H1 (cell line): ENCODE results near the gene CCDC59. TPM values are rescaled to one million over a fixed set of nuclear protein-coding genes. Genes with fewer than 3 reads are reported as not detected.

Experiments used
- CTCF ChIA-PET: fragments of 300-600 bp; sonication (Branson Sonifier 250); formaldehyde crosslinking; loops from one replicate; lab custom pipeline; 2021; ENCODE audit not compliant: partially characterized antibody; lab: Charles Lee
- POLR2A ChIA-PET: fragments of 300-600 bp; sonication (Branson Sonifier 250); formaldehyde crosslinking; loops from one replicate; lab custom pipeline; 2021; ENCODE audit warnings: inconsistent platforms; ENCODE audit not compliant: partially characterized antibody; lab: Charles Lee
- DNase-seq, 2 experiments: peaks; one replicate each; pipeline versions ENCODE4 v3.0.0 to v3.0.0-alpha.2; 2010 to 2022; ENCODE audit warnings: low spot score in 2 of 2, low read depth in 1 of 2, mixed read lengths in 1 of 2
- FAIRE-seq: peaks from 2 replicates; lab custom pipeline; 2011; peaks lifted over from hg19 to GRCh38; lab: Jason Lieb, UNC
- H2AFZ ChIP-seq: 2 replicates; pipeline ENCODE4 v1.8.1; 2012; ENCODE audit warnings: low read length, inconsistent platforms
- H2AK5ac ChIP-seq: 2 replicates; pipeline ENCODE4 v1.6.1; 2013; ENCODE audit warnings: low read depth, low read length
- H2BK120ac ChIP-seq: replicated peaks from 2 replicates; pipeline ENCODE3; 2013; ENCODE audit warnings: low read depth, low read length, inconsistent platforms
- H2BK12ac ChIP-seq: 2 replicates; pipeline ENCODE4 v1.6.1; 2013; ENCODE audit warnings: low read depth, low read length
- H2BK15ac ChIP-seq: 2 replicates; pipeline ENCODE4 v1.6.1; 2013; ENCODE audit warnings: low read length
- H2BK20ac ChIP-seq: 2 replicates; pipeline ENCODE4 v1.6.1; 2013; ENCODE audit warnings: low read length
- H2BK5ac ChIP-seq: 2 replicates; pipeline ENCODE4 v1.6.1; 2013; ENCODE audit warnings: low read depth, low read length
- H3K14ac ChIP-seq: 2 replicates; pipeline ENCODE4 v1.6.1; 2013; ENCODE audit warnings: inconsistent platforms; ENCODE audit not compliant: insufficient read length
- H3K18ac ChIP-seq: 2 replicates; pipeline ENCODE4 v1.6.1; 2013; ENCODE audit warnings: low read length; ENCODE audit errors: extremely low read depth
- H3K23ac ChIP-seq: 2 replicates; pipeline ENCODE4 v1.6.1; 2013; ENCODE audit warnings: inconsistent platforms; ENCODE audit not compliant: insufficient read length
- H3K23me2 ChIP-seq: 2 replicates; pipeline ENCODE4 v1.6.1; 2013; ENCODE audit warnings: low read depth, low read length
- H3K27ac ChIP-seq: 2 replicates; pipeline ENCODE4 v1.6.1; 2011; ENCODE audit warnings: low read depth, low read length, inconsistent platforms
- H3K27me3 ChIP-seq, 4 experiments: replicated peaks in 1 of 4; 1 replicate in 1 of 4; 2 replicates in 3 of 4; pipeline versions ENCODE4 v1.6.1 to v1.8.1; 2011 to 2013; ENCODE audit warnings: low read length in 3 of 4, mild to moderate bottlenecking in 3 of 4, inconsistent platforms in 2 of 4, mixed read lengths in 2 of 4, moderate library complexity in 1 of 4; ENCODE audit not compliant: control insufficient read depth in 3 of 4, insufficient read depth in 3 of 4; ENCODE audit errors: extremely low read depth in 1 of 4
- H3K36me3 ChIP-seq, 4 experiments: 2 replicates each; pipeline versions ENCODE4 v1.6.1 to v1.8.1; 2011 to 2013; ENCODE audit warnings: mild to moderate bottlenecking in 4 of 4, low read length in 3 of 4, moderate library complexity in 2 of 4, control low read depth in 1 of 4, inconsistent platforms in 1 of 4; ENCODE audit not compliant: insufficient read depth in 4 of 4, control insufficient read depth in 2 of 4
- H3K4ac ChIP-seq: replicated peaks from 2 replicates; pipeline ENCODE3; 2013; ENCODE audit warnings: low read length, low read depth, mixed read lengths, inconsistent platforms; ENCODE audit not compliant: insufficient read length
- H3K4me1 ChIP-seq, 4 experiments: replicated peaks in 1 of 4; 1 replicate in 1 of 4; 2 replicates in 3 of 4; pipeline versions ENCODE4 v1.6.1 to v1.8.1; 2011 to 2013; ENCODE audit warnings: low read length in 3 of 4, inconsistent platforms in 2 of 4, mixed read lengths in 1 of 4; ENCODE audit not compliant: insufficient read depth in 4 of 4, control insufficient read depth in 3 of 4
- H3K4me2 ChIP-seq, 2 experiments: 2 replicates each; pipeline versions ENCODE4 v1.6.1 to v1.8.1; 2011 to 2013; ENCODE audit warnings: low read depth in 2 of 2, low read length in 2 of 2, control low read depth in 1 of 2, inconsistent platforms in 1 of 2, mild to moderate bottlenecking in 1 of 2; ENCODE audit not compliant: insufficient read depth in 1 of 2
- H3K4me3 ChIP-seq, 4 experiments: fragments of 200-600, 300-600 bp in 1 of 4; sonication (generic), shearing (Covaris generic), sonication (Bioruptor Twin) in 1 of 4; 2 replicates each; pipeline versions ENCODE4 v1.5.1 to v1.8.1; 2011 to 2016; ENCODE audit warnings: low read length in 4 of 4, low read depth in 3 of 4, control low read depth in 2 of 4, inconsistent platforms in 2 of 4, mild to moderate bottlenecking in 2 of 4, mixed read lengths in 1 of 4, moderate library complexity in 1 of 4; ENCODE audit not compliant: insufficient read depth in 2 of 4; ENCODE audit errors: extremely low read depth in 1 of 4
- H3K56ac ChIP-seq: replicated peaks from 2 replicates; pipeline ENCODE3; 2013; ENCODE audit warnings: low read depth, mild to moderate bottlenecking, mixed read lengths, low read length, inconsistent platforms; ENCODE audit not compliant: insufficient read length
- H3K79me1 ChIP-seq: 2 replicates; pipeline ENCODE4 v1.6.1; 2013; ENCODE audit warnings: low read depth, low read length, control low read depth
- H3K79me2 ChIP-seq, 2 experiments: 2 replicates each; pipeline versions ENCODE4 v1.6.1 to v1.8.1; 2012 to 2013; ENCODE audit warnings: low read length in 2 of 2, mild to moderate bottlenecking in 2 of 2, inconsistent platforms in 1 of 2; ENCODE audit not compliant: insufficient read depth in 2 of 2, control insufficient read depth in 1 of 2
- H3K9ac ChIP-seq, 4 experiments: replicated peaks in 1 of 4; 1 replicate in 1 of 4; 2 replicates in 3 of 4; pipeline versions ENCODE4 v1.6.1 to v1.8.1; 2011 to 2013; ENCODE audit warnings: low read depth in 3 of 4, low read length in 3 of 4, control low read depth in 2 of 4, mild to moderate bottlenecking in 2 of 4, moderate library complexity in 2 of 4, inconsistent platforms in 1 of 4; ENCODE audit errors: extremely low read depth in 1 of 4
- H3K9me3 ChIP-seq, 2 experiments: 2 replicates each; pipeline versions ENCODE4 v1.6.1 to v1.8.1; 2012 to 2013; ENCODE audit warnings: mild to moderate bottlenecking in 2 of 2, moderate library complexity in 2 of 2, control low read depth in 1 of 2, inconsistent platforms in 1 of 2, low read depth in 1 of 2, low read length in 1 of 2, mixed read lengths in 1 of 2; ENCODE audit not compliant: insufficient read depth in 2 of 2
- H4K20me1 ChIP-seq, 2 experiments: replicated peaks in 1 of 2; 2 replicates each; pipeline versions ENCODE3 to v1.8.1; 2011 to 2013; ENCODE audit warnings: inconsistent platforms in 2 of 2, low read length in 2 of 2, mild to moderate bottlenecking in 1 of 2; ENCODE audit not compliant: insufficient read depth in 2 of 2, control insufficient read depth in 1 of 2
- H4K5ac ChIP-seq: 2 replicates; pipeline ENCODE4 v1.6.1; 2013; ENCODE audit warnings: low read length, low read depth, mixed read lengths, inconsistent platforms; ENCODE audit not compliant: insufficient read length
- H4K8ac ChIP-seq: 2 replicates; pipeline ENCODE4 v1.8.0; 2013; ENCODE audit warnings: mild to moderate bottlenecking, moderate library complexity, low read length, inconsistent platforms; ENCODE audit not compliant: insufficient read depth; ENCODE audit errors: extremely low read depth
- H4K91ac ChIP-seq: replicated peaks from 2 replicates; pipeline ENCODE3; 2013; ENCODE audit warnings: low read length, mixed read lengths, inconsistent platforms; ENCODE audit not compliant: insufficient read length
- BRCA1 ChIP-seq: IDR thresholded peaks from 2 replicates; pipeline ENCODE4 v1.6.1; 2012; ENCODE audit warnings: low read depth, low read length, improper control_type of control experiment
- CHD1 ChIP-seq: IDR thresholded peaks from 2 replicates; pipeline ENCODE4 v1.6.1; 2012; ENCODE audit warnings: low read depth, low read length, improper control_type of control experiment
- FOSL1 ChIP-seq: IDR thresholded peaks from 2 replicates; pipeline ENCODE4 v1.6.1; 2011; ENCODE audit warnings: mild to moderate bottlenecking, low read depth, low read length, moderate library complexity; ENCODE audit not compliant: insufficient read depth
- GABPA ChIP-seq: IDR thresholded peaks from 2 replicates; pipeline ENCODE4 v1.6.1; 2011; ENCODE audit warnings: mild to moderate bottlenecking, low read length, moderate library complexity, borderline replicate concordance; ENCODE audit not compliant: insufficient read depth
- HDAC6 ChIP-seq: IDR thresholded peaks from one replicate; pipeline ENCODE4 v1.7.1; 2012; ENCODE audit warnings: low read depth, mild to moderate bottlenecking, inconsistent platforms, low read length, moderate library complexity
- KDM5A ChIP-seq: fragments of 200-600 bp; IDR thresholded peaks from 2 replicates; pipeline ENCODE4 v1.7.1; 2012; ENCODE audit warnings: mild to moderate bottlenecking, low read length, inconsistent platforms, mixed read lengths
- MAFK ChIP-seq: IDR thresholded peaks from 2 replicates; pipeline ENCODE4 v1.6.1; 2012; ENCODE audit warnings: low read depth, mild to moderate bottlenecking, improper control_type of control experiment, low read length
- PHF8 ChIP-seq: fragments of 200-600 bp; sonication (generic); conservative IDR thresholded peaks from 2 replicates; pipeline ENCODE4 v1.7.1; 2012; ENCODE audit warnings: low read depth, mild to moderate bottlenecking, inconsistent platforms, low read length, moderate library complexity
- SUZ12 ChIP-seq: fragments of 200-600 bp; sonication (generic); IDR thresholded peaks from 2 replicates; pipeline ENCODE4 v1.6.1; 2012; ENCODE audit warnings: mild to moderate bottlenecking, inconsistent platforms, low read length, moderate library complexity, mixed read lengths
- TAF7 ChIP-seq: optimal IDR thresholded peaks from 2 replicates; pipeline ENCODE3; 2011; ENCODE audit warnings: low read depth, mild to moderate bottlenecking, inconsistent platforms, low read length, moderate library complexity, borderline replicate concordance
- YY1 ChIP-seq: IDR thresholded peaks from 2 replicates; pipeline ENCODE4 v1.6.1; 2011; ENCODE audit warnings: low read depth, mild to moderate bottlenecking, low read length
- polyA plus RNA-seq, 7 experiments: library from polyadenylated mRNA; depleted of rRNA in 3 of 7; stranded (reverse) in 5 of 7; unstranded in 2 of 7; fragments of >200 nt in 5 of 7; fragments of 200-250 nt in 2 of 7; gene quantifications; 1 replicate in 5 of 7; 2 replicates in 1 of 7; 4 replicates in 1 of 7; pipeline versions ENCODE4 v1.2.1 to v1.2.3, GENCODE V29; 2011 to 2013; ENCODE audit warnings: missing spikeins in 2 of 7, mixed read lengths in 2 of 7
- total RNA-seq: library from RNA; stranded (reverse); fragmentation: NEBNext Ultra II Directional; extraction: Animal tissue kit (Norgen Biotek cat#: 25700); gene quantifications from 2 replicates; pipeline ENCODE4 v1.2.1, GENCODE V29; 2021
- TF ChIP-seq, protein P1 (sequence below): IDR thresholded peaks from 2 replicates; pipeline ENCODE4 v1.6.1; 2012; ENCODE audit warnings: inconsistent platforms
- TF ChIP-seq, protein P2 (sequence below): IDR thresholded peaks from 2 replicates; pipeline ENCODE4 v1.6.1; 2012; ENCODE audit warnings: low read length, inconsistent platforms

The CCDC59 gene
- total and polyA plus RNA-seq, 2 of the 8 experiments (the other 6 are each of a cell fraction or from before 2014, with no cell fraction given) = 11.6 to 54.0 TPM

DNA sequence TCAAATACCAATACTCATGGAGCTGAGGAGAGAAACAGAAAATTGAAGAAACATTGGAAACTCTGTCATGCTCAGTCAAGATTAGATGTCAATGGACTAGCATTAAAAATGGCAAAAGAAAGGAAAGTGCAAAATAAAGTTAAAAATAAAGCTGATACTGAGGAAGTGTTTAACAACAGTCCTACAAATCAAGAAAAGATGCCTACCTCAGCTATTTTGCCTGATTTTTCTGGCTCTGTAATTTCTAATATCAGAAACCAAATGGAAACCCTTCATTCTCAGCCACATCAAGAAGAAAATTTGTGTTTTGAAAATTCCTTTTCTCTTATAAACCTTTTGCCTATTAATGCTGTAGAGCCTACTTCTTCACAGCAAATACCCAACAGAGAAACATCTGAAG lies 40.7 kb upstream of the CCDC59 start:
- H3K14ac ChIP-seq = no peak overlapping the region
- no peak overlapping the region for H2AFZ ChIP-seq
- H3K23ac ChIP-seq = no peak overlapping the region
- H4K91ac ChIP-seq = no peak overlapping the region
- H3K79me1 ChIP-seq = no peaks in the 10 kb centered on the region
- H3K79me2 ChIP-seq = no peaks in the 10 kb centered on the region
- H4K8ac ChIP-seq = no peak overlapping the region
- no peak overlapping the region for H3K4ac ChIP-seq
- H2AK5ac ChIP-seq = no peak overlapping the region
- FAIRE-seq (no peak), DNase-seq (no peak)
- no peak overlapping the region for H2BK15ac ChIP-seq
- no peaks in the 10 kb centered on the region for H3K9me3 ChIP-seq
- no peak overlapping the region for H3K18ac ChIP-seq
- no peak overlapping the region for H2BK12ac ChIP-seq
- no peak overlapping the region for H2BK5ac ChIP-seq
- ChIA-PET CTCF (interaction anchor here (0.8 kb wide), 1 partner anchor 127 kb away, joined by 3 read pairs; no protein-coding TSS in a partner anchor), POLR2A (no interaction called here)
- H3K4me2 ChIP-seq = no peak overlapping the region
- H3K27me3 ChIP-seq = peaks cover 0 to 1% (median 0%) of the 10 kb centered on the region in 4 experiments; a peak in 1 of 7 replicates
- no peaks in the 10 kb centered on the region; a peak in 1 of 8 replicates for H3K36me3 ChIP-seq
- H3K27ac ChIP-seq = no peak overlapping the region
- no peak overlapping the region for H3K56ac ChIP-seq
- no peaks in the 10 kb centered on the region for H4K20me1 ChIP-seq
- no peak overlapping the region for H3K9ac ChIP-seq
- no peak overlapping the region for H2BK120ac ChIP-seq
- no peaks in the 10 kb centered on the region for H3K23me2 ChIP-seq
- no peaks in the 10 kb centered on the region for H3K4me1 ChIP-seq
- H3K4me3 ChIP-seq = no peak overlapping the region
- no peak overlapping the region for H2BK20ac ChIP-seq
- no peak overlapping the region for H4K5ac ChIP-seq
- no peak for TF ChIP-seq PHF8
- no peak for TF ChIP-seq FOSL1
- no peak for TF ChIP-seq YY1
- no peak for TF ChIP-seq GABPA
- TF ChIP-seq BRCA1 = no peak
- TF ChIP-seq HDAC6 = no peak
- TF ChIP-seq, protein P1, sequence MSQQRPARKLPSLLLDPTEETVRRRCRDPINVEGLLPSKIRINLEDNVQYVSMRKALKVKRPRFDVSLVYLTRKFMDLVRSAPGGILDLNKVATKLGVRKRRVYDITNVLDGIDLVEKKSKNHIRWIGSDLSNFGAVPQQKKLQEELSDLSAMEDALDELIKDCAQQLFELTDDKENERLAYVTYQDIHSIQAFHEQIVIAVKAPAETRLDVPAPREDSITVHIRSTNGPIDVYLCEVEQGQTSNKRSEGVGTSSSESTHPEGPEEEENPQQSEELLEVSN = no peak
- TF ChIP-seq TAF7 = no peak
- no peak for TF ChIP-seq SUZ12
- no peak for TF ChIP-seq MAFK
- TF ChIP-seq KDM5A = no peak
- no peak for TF ChIP-seq CHD1
- TF ChIP-seq, protein P2, sequence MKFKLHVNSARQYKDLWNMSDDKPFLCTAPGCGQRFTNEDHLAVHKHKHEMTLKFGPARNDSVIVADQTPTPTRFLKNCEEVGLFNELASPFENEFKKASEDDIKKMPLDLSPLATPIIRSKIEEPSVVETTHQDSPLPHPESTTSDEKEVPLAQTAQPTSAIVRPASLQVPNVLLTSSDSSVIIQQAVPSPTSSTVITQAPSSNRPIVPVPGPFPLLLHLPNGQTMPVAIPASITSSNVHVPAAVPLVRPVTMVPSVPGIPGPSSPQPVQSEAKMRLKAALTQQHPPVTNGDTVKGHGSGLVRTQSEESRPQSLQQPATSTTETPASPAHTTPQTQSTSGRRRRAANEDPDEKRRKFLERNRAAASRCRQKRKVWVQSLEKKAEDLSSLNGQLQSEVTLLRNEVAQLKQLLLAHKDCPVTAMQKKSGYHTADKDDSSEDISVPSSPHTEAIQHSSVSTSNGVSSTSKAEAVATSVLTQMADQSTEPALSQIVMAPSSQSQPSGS = no peak
